Measurements from ENCODE around the gene PCDHB1.

The PCDHB1 gene, protein sequence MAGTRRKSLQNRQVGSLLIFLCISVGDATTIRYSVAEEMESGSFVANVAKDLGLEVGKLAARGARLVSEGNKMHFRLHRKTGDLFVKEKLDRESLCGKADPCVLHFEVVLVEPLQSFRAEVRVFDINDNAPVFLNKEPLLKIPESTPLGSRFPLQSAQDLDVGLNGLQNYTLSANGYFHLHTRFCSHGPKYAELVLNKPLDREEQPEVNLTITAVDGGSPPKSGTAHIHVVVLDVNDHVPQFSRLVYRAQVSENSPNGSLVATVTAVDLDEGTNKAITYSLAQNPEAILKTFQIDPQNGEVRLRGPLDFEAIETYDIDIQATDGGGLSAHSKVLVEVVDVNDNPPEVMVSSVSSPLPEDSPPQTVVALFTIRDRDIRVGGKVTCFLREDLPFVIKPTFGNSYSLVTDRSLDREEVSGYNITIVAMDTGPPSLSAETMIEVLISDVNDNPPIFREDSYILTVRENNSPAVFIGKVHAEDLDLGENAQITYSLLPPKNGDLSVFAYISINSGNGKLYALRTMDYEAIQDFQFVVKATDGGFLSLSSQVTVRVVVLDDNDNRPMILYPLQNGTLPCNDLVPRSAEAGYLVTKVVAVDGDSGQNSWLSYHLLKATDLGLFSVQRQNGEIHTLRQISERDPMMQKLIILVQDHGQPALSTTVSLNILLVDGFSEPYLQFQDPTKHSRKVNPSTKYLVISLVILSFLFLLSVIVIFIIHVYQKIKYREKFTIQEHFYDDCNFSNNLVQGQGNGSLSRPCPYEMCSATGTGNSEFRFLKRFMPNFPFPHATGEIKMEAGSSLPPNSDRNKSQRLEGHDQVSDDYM

DNA sequence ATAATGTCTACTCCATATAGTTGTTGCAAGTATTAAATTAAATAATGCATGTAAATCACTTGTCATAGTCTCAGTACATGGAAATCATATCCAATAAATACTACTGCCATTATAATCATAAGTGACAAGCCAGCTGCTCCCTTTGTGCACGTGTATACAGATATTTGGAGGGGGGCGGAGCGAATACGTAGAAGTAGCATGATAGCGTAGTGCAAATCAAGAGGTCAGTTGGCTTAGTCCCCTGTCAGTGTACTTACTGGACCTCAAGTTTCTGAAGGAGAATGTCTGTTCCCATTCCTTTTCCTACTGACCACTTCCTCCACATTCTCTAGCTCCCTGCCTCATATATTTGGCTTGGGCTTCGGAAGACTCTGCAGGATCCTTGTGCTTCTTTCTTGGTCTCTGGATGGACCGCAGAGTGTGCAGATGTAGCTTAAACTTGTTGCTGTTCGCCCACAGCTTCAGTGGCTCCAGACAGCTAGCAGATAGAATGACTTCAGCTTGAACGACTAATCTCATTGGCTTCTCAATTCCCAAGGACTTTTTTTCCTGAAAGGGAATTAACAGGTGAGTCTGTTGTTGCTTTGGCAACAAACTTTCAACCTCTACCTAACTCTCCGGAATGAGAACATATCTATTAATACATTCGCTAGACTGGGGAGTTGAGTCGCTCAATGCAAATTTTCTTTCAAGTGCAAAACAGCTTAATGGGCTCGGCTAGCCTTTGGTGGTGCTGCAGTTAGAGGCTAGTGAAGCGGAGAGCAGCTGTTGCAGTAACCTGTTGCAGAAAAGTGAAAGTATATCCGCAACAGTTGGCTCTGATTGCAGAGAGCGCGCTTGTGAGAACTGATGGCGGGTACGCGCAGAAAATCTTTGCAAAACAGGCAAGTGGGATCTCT, at the start of gene PCDHB1:
Gene PCDHB1, plus strand, starts transcription at position 753 of the 899 bp plus-strand sequence. Its CDS starts 97 bp downstream, at position 850.
- no peak for DNase-seq

DNA sequence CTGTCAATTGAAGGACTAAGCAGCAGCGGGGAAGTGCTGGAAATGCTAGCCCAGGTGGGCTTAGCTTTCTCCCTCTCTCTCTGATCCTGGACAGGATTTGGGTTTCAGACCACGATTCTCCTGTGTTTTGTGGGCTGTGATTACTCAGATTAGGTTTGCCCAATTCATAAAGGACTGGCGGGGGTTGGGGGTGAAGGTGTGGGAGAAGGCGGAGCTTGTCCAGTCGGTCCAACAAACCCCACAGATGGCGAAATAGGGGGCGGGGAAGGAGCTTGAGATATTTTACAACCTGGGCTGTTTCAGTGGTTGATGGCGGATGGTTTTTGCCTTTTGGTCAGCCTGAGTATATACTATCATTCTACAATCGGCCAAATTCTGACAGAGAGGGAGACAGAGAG, 49.7 kb upstream of the PCDHB1 start:
- no peak for DNase-seq

DNA sequence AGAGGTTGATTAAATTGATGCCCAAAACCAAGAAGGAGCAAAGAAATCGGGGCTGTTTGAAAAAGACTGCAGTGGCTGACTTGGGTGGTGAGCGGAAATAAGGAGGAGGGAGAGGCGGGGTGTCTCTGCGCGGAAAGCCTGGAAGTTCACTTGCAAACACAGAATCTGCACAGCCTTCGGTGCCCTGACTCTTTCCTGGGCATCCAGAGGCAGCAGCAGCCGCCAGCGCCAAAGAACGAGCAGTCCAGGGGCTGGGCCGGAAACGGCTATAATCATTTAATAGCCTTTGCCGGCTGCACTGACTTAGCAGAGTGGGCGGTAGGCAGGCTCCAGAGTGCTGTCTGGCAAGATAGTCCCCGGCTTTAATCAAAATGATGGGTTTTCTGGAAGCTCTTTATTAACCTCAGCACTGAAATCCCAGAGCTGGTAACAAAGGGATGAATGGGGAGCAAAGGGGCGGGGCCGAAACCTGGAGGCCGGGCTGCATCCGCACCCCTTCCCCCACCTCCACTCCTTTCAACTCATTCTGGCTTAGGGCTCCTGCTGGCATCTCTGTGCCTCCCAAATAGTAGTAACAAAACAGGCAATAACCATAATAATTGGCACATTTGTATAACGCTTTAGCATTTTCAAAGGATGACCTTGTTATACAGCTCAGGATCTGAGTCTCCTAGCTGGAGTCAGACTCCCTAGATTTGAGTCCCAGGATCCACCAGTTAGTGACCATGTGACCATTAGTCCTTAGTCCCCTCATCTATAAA, 49.1 kb upstream of the PCDHB1 start:
- DNase-seq, result no peak

DNA sequence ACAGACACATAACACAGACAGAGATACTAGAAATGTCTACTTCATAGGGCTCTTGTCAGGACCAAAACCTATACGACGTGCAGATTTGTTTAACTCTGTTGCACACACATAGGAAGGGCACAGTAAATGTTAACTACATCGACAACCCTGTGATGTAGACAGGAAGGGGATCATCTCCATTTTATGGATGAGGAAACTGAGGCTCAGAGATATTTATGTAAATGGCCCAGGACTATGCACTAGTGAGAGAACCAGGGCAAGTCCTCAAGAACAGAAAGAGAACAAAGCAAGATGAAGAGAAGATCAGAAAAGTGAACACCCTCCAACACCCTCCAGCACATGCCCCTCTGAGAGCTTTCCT, 48.6 kb upstream of the PCDHB1 start:
- no peak for DNase-seq

DNA sequence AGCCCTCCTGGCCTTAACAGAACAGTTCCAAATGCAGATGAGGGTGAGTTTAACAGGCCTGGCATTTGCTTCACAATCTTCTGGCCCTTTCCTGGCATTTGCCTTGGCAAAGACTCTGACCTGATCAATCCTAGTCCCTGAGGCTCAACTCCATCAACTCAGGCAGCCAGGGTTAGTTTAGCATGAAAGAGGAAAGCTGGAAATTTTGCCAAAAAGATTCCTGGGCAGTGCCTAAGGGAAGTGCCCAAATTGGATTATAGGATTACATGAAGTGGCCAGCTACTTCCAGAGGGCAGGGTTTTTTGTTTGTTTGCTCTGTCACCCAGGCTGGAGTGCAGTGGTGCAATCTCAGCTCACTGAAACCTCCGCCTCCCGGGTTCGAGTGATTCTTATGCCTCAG, 48.1 kb upstream of the PCDHB1 start:
- no peak for DNase-seq

DNA sequence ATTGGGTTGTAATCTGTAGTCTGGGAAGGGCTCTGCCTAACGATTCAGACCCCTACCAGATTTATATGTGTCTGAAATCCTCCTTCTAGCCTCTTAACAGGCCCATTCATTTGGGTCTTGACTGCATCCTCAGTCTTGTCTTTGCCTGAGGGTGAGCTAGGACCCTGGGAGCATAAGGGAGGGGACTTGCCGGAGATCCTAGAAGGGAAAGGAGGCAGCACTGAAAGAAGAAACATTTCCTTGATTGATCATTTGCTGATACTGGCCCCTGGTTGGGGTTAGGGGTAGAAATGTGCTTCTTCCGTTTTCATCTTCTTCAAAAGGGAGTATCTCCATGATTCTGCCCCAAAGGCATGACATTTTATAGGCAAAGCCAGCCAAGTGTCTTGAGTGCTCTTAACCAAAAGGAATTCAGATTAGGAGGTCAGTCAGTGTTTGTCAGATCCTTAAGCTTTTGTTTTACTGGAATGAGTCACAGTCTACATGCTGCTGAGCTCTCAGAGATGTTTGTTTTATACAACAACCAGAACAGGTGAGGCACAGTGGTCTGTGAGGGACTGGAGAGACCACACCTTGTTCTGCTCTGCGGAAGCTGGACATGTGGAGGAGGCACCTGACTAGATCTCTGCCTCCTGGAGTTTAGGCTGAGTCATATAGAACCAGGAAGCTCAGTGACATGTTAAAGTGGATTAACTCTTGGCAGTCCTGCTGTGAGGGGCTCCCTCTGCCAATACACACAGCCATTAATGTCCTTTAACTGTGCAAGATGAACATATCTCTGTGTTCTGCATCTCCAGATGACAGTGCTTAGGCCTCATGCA, 47.2 kb upstream of the PCDHB1 start:
- no peak for DNase-seq

DNA sequence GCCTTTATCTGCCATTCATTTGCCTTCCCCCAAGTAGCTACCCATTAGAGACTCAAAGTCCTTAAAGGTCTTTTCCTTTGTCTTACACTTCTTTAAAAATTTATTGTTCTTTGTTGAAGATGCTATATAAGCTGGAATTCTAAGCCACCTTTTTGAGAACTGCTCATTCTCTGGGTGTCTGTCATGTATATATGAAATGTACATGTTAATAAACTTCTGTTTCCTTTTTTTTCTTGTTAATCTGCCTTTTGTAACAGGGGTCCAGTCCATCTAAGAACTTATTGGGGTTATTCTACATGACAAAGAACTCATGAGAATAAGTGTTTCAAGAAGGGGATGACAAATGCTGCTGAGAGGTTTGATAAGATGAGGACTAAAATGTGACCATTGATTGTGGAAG, 43.4 kb upstream of the PCDHB1 start:
- DNase-seq, result no peak

DNA sequence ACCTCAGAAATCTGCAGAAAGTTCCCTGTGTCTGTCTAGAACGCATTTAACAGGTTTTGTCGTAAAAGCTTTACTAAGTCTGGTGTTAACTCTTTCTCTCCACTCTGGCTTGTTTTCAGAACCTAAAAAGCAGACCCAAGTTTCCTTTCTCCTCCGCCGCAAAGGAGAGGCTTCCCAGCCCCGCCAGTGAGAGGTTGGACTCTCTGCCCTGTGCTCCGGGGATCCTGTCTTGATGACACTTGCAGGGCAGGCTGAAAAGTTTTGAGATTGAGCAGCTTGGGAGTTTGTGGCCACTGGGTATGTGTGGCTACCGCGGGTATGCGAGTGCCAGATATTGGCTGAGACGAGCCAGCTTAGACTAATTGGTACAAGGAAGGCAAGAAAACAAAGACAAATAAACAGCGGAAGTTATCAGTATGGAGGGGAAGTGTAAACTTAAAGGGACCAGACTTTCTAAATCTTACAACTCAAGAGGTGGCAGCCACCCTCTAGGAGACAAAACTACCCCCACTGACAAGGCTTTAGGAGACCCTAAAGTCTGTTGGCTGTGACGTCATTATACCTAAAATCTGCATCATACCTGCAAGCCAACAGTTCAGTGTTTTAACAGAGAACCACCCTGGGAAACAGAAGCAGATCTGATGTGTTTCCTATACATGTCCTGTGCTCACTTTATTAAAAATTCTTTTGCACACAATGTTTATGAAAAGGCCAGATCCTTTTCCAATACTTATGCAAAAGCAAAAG, 41.0 kb upstream of the PCDHB1 start:
- DNase-seq, result no peak

DNA sequence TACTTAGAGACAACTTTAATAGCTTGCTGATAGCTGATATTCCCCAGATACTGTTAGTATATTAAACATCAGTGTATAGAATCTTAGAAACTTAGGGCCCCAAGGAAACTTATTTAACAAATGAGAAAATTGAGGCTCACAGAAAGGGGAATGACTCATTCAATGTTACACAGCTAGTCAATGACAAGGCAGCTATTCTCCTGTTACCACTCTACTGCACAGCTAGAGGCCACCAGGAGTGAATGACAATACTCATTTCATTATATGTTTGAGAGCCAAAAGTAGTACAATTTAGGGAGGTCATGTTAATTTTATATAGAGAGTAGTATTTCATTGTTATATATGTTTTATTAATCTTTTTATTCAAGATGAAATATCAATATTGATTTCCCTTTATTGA, 33.2 kb upstream of the PCDHB1 start:
- no peak for DNase-seq

DNA sequence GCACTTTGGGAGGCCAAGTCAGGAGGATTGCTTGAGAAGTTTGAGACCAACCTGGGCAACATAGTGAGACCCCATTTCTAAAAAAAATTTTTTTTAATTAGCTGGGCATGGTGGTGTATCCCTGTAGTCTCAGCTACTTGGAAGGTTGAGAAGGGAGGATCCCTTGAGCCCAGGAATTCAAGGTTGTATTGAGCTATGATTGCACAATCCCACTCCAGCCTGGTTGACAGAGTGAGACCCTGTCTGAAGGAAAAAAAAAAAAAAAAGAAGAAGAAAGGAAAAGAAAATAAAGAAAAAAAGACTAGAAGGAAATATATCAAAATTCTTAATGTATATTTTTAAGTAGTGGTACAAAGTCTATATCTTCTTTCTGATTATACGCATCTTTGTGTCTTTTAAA, 28.8 kb upstream of the PCDHB1 start:
- no peak for DNase-seq

DNA sequence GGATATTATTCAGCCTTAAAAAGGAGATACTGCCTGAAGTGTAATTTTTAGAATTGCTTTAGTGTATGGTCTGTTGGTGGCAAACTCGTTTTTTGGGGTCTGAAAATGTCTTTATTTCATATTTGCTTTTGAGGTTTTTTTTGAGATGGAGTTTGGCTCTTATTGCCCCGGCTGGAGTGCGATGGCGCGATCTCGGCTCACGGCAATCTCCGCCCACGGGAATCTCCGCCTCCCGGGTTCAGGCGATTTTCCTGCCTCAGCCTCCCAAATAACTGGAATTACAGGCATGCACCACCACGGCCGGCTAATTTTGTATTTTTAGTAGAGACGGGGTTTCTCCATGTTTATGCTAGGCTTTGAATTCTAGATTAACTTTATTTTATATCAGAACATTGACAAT, 20.2 kb upstream of the PCDHB1 start:
- no peak for DNase-seq

DNA sequence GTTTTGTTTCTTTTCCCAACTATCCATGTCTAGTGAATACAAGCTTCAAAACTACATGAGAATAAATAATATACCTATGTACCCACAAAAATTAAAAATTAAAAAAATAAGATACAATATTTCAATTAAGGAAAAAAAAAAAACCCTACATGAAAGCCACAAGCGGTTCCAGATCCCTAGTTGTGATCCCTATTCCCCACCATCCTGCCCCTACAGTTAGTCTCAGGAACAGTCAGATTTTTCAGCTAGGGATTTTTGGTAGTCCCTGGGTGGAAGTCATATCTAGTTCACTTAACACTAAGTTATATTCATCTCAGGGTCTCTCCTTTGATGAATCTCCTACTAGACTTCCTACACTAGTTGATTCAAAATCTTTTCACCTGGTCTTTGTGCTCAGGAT, 18.5 kb upstream of the PCDHB1 start:
- DNase-seq, result no peak

DNA sequence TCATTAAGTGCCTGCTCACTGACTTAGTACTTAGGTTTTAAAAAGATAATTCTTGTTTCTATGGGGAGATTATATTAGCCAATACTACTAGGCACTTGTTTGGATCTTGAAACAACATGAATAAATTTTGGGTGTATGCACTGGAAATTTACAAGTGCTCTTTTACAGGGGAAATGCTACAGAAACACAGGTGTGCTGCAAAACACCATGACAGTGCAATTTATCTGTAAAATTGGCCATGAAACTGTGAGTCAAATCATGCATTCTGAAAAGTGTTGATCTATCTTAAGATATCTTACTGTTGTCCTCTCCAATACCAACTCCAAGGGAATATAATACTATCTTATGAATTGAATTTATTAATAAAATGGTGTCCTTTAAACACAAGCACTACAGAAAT, 12.1 kb upstream of the PCDHB1 start:
- DNase-seq, result no peak

DNA sequence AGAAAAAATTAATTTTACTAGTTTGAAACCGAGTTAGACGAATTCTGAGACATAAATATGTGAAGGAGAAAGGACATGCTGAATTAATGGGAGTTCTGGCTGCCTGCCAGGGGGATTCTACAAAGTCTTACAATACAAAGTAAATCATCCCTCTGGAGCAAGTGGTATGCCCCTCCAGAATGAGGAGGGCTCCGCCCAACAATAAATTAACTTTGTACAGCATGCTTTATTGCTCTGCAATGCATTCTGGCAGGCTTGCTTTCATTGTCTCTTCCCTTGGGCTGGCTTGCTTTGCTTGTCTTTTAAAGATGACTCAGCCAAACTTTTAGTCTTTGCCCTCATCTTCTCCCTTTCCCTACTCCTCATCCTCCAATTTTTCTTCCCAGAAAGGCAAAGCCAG, 11.7 kb upstream of the PCDHB1 start:
- no peak for DNase-seq

DNA sequence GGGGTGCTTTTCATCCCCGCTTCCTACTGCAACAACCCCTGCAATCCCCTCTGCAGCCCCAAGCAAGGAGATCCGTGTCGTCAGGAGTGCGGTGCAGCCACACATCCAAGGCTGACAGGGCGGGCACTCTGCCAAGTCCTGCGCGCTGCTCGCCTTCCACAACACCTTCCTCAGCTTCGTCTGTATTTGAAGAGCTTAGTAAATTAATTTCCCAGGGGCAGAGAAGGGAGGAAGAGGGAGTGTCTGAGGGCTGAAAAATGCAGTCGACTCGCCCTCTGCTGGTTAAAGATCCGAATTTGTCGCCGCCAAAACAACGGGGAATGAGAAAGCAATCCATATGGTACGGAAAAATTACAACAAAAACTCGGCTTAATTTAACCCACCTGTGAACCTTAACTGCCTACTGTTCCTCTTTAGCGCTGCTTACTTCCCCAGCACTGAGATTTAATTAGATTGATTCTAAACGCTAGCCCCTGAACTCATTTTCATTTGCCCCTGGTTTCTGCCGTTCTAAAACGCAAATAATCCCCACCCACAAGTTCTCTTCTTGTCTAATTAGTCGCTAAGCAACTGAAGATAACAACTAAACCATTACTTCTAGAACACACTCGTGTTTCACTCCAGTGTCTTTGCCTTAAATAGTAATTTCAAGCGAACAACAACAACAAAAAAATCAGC, 10.9 kb upstream of the PCDHB1 start:
- no peak for DNase-seq

DNA sequence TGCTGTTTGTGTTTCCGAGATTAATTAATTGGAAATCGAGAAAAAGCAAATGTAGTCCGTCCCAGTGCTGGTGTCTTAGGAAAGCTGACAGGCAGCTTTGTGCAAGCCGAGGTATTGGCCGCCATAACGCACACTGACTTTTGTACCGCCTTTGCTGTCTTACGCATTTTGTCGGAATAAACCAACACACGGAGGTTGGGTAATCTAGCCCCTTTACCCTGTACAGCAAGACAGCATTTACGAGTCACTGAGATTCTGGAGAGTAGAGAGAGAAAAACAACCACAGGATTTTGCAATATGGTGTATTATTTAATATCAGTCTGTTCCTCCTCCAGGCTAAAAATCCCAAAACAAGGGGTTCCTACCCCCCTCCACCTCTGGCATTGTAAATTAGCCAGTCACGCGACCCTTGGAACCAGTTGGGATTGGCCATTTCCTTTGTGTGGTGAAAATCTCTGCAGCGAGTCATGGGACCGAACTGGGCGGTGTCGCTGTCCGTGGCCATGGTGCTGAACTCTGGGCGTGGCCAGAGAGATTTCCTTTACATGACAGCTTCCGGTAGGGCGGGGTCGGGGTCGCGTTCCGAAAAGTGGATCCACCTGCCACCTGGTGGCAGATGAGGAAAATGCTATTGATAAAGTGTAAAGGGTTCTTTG, 10.3 kb upstream of the PCDHB1 start:
- peak; percentile 25 to 27 for DNase-seq

DNA sequence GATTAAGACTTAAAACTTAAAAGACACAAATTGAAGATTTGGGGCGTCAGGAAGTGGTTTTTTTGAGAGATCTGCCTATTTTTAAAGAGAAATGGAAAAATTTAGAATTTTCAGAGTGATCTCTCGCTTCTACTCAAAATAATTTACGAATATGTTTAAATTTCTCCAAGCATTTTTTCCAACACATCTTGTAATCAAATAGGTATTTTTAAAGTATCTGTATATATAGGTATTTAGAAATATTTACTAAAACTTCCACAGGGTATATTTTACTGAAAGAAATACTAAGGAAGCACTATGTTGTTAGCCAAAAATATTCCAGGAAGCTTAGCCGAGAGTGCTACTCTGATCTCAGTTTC, 9.8 kb upstream of the PCDHB1 start:
- DNase-seq, result no peak

DNA sequence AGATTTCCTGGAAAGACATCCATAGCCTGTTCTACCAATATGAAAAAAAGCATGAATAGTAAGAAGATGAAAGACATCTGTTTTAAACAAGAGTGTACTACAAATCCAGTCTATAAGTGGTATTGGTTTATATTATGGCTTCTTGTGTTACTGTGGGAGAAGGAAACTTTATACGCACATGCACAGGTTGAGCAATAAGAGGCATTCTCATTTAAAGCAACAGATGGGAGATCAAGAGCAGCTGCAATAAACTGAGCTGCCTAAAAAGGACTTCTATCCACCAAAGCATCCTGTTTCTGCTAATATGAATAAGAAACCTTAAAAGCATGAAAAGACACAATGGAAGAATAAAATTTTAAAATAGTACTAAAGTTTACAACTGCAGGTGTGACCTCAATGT, 8.6 kb upstream of the PCDHB1 start:
- no peak for DNase-seq

DNA sequence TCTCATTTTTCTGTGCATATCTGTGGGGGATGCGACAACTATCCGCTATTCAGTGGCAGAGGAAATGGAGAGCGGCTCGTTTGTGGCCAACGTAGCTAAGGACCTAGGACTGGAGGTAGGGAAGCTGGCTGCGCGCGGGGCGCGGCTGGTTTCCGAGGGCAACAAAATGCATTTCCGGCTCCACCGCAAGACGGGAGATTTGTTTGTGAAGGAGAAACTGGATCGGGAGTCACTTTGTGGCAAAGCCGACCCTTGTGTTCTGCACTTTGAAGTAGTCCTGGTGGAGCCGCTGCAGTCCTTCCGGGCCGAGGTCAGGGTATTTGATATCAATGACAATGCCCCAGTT, 320 bp downstream of the PCDHB1 start:
- DNase-seq, result no peak

DNA sequence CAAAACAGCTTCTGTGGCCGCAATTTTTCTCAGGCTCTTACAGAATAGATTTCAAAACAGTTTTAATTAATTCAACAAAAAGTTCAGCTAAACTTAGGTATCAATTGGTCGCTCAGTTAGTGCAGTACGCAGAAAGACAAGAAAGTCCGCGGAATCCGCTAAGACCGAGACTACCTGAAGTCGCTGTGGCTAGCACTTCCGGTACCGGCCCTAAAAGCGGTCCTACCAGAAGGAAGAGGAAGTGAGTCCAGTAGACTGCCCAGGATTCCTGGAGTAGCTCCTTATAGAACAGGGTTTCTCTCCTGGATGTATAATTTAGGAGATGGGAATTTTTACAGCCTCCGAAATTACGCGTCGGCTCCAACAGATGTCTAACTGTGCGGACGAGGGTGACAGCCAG, 26.7 kb downstream of the PCDHB1 start:
- no peak for DNase-seq

Data from activated CD4-positive, alpha-beta T cell treated with anti-CD3 and anti-CD28 coated beads, Interleukin-2, amount 50 U/mL, for 4 hours (primary cell).